Measurements from ENCODE around the gene EWSR1. TPM values are rescaled to one million over a fixed set of nuclear protein-coding genes. Genes with fewer than 3 reads are reported as not detected.

EWSR1 gene
- total RNA-seq, 1 experiment from 2014 or later, result 462 TPM

DNA sequence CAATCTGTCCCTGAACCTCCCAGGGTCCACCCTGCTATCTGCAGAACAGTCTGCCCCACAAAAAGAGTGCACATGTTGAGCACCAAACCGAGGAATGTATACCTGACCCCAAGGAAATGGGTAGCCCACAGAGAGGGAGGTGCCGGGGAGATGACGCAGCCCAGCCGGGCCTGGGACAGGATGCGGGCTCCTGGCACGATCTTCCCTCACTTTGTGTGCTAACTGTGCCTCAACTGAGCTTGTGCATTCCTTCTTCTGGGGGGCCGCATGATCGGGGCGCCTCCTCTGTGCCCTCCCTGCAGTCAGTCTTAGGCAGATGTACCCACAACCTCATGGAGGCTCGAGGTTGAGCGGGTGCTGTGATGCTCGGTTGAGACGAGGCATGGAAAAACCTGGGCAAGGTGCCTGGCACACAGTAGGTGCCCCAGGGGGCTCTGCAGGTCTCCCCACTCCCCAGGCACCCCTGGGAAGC, 40.8 kb downstream of the EWSR1 start:
- Histone ChIP-seq H3K14ac (ENCODE audit: insufficient read depth, low read length) (no peak overlapping the region), H2AK5ac (ENCODE audit: insufficient read length, low read length) (no peak overlapping the region), H3K27me3 (ENCODE audit: insufficient read depth, low read length) (peaks cover 4% of the 10 kb centered on the region), H2BK120ac (ENCODE audit: low read depth, low read length, poor library complexity, severe bottlenecking) (no peak overlapping the region), H3K4ac (ENCODE audit: low read depth, low read length) (no peak overlapping the region), H3K4me2 (ENCODE audit: insufficient read depth, insufficient read length, low read length) (no peak overlapping the region), H3K18ac (ENCODE audit: insufficient read length, low read depth, low read length) (no peak overlapping the region), H3K27ac (ENCODE audit: insufficient read length, low read depth, low read length) (no peak overlapping the region), H4K8ac (replicated peaks; ENCODE audit: insufficient read length, low read depth, low read length) (no peak overlapping the region), H3K9ac (ENCODE audit: extremely low read depth, insufficient read length, low read length) (no peak overlapping the region), H2BK5ac (ENCODE audit: insufficient read length, low read length) (no peak overlapping the region), H3T11ph (ENCODE audit: low read length) (no peak overlapping the region), H2AFZ (ENCODE audit: low read length) (no peak overlapping the region), H3K4me1 (ENCODE audit: insufficient read depth, low read length) (no peaks in the 10 kb centered on the region), H3K9me3 (ENCODE audit: control insufficient read depth, low read depth, low read length) (no peaks in the 10 kb centered on the region), H3K56ac (ENCODE audit: insufficient read length, low read depth, low read length) (no peak overlapping the region), H2BK12ac (ENCODE audit: insufficient read length, low read depth, low read length) (no peak overlapping the region), H3K79me2 (ENCODE audit: insufficient read depth, low read length) (no peaks in the 10 kb centered on the region), H4K91ac (ENCODE audit: insufficient read length, low read depth, low read length) (no peak overlapping the region), H2BK20ac (ENCODE audit: low read depth, low read length, poor library complexity, severe bottlenecking) (no peak overlapping the region), H2BK15ac (ENCODE audit: low read depth, low read length) (no peak overlapping the region), H3K23ac (ENCODE audit: insufficient read length, low read depth, low read length) (no peak overlapping the region), H3K79me1 (ENCODE audit: insufficient read depth, low read depth, low read length, poor library complexity, severe bottlenecking) (no peaks in the 10 kb centered on the region), H4K20me1 (ENCODE audit: control insufficient read depth, insufficient read depth, insufficient read length) (no peaks in the 10 kb centered on the region), H3K23me2 (ENCODE audit: insufficient read length, low read depth, low read length, poor library complexity, severe bottlenecking) (peaks cover 8% of the 10 kb centered on the region), H4K5ac (ENCODE audit: insufficient read length, low read depth, low read length) (no peak overlapping the region)
- TF ChIP-seq, protein P1, sequence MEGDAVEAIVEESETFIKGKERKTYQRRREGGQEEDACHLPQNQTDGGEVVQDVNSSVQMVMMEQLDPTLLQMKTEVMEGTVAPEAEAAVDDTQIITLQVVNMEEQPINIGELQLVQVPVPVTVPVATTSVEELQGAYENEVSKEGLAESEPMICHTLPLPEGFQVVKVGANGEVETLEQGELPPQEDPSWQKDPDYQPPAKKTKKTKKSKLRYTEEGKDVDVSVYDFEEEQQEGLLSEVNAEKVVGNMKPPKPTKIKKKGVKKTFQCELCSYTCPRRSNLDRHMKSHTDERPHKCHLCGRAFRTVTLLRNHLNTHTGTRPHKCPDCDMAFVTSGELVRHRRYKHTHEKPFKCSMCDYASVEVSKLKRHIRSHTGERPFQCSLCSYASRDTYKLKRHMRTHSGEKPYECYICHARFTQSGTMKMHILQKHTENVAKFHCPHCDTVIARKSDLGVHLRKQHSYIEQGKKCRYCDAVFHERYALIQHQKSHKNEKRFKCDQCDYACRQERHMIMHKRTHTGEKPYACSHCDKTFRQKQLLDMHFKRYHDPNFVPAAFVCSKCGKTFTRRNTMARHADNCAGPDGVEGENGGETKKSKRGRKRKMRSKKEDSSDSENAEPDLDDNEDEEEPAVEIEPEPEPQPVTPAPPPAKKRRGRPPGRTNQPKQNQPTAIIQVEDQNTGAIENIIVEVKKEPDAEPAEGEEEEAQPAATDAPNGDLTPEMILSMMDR (conservative IDR thresholded peaks at IDR 0.05), result no peak
- no CpG with 5 or more reads among the region's 13 CpGs for WGBS (ENCODE audit: extremely low coverage, insufficient read length, low lambda C conversion rate)
- H3K4me1 Mint-ChIP-seq, result peaks cover 18 to 38% of the 10 kb centered on the region in 2 experiments
- H3K36me3 Mint-ChIP-seq (ENCODE audit: insufficient read depth in 1 of 3, low read depth in 3 of 3), result peaks cover 0 to 5% (median 0%) of the 10 kb centered on the region in 3 experiments; a peak in 3 of 7 replicates
- H3K27ac Mint-ChIP-seq, result no peak overlapping the region
- H3K9me3 Mint-ChIP-seq, result peaks cover 2 to 8% of the 10 kb centered on the region in 2 experiments; a peak in 4 of 5 replicates
- peaks cover 26% of the 10 kb centered on the region for H3K27me3 Mint-ChIP-seq (ENCODE audit: low read depth)
- DNase-seq, result no peak
- H3K4me3 Mint-ChIP-seq, result no peak overlapping the region
